ENCODE results near the gene IL1RN.

- TF ChIP-seq, protein P1, sequence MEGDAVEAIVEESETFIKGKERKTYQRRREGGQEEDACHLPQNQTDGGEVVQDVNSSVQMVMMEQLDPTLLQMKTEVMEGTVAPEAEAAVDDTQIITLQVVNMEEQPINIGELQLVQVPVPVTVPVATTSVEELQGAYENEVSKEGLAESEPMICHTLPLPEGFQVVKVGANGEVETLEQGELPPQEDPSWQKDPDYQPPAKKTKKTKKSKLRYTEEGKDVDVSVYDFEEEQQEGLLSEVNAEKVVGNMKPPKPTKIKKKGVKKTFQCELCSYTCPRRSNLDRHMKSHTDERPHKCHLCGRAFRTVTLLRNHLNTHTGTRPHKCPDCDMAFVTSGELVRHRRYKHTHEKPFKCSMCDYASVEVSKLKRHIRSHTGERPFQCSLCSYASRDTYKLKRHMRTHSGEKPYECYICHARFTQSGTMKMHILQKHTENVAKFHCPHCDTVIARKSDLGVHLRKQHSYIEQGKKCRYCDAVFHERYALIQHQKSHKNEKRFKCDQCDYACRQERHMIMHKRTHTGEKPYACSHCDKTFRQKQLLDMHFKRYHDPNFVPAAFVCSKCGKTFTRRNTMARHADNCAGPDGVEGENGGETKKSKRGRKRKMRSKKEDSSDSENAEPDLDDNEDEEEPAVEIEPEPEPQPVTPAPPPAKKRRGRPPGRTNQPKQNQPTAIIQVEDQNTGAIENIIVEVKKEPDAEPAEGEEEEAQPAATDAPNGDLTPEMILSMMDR (IDR thresholded peaks at IDR 0.05): no peak
- no peak for TF ChIP-seq EZH2 (IDR thresholded peaks at IDR 0.05)
- no peak for TF ChIP-seq EZH2phosphoT487 (IDR thresholded peaks at IDR 0.05)
Observed at GRCh38 chr2:113102133-113102532, 25.3 kb upstream of the IL1RN start.

All from neural progenitor cell (in vitro differentiated cells).